ENCODE data around the gene OR4D2.

Gene OR4D2

DNA sequence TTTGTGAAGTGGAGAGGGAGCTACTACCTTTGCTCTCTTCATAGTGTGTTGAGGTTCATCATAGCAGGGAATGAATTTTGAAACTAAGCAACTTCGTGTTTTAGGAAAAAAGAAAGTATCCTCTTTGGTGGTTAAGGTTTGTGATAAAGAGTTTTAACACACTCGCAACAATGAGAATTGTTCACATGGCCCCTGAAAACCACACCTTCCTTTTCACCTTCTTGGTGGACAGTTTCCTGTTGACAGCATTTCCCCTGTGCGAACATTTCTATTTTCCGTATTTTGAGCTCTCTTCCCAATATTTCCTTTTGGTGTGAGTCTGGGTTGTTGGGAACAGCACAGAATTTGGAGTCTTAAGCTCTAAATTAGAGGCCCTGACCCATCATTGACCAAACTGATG lies 3.8 kb downstream of the OR4D2 start:
- Histone ChIP-seq H3K27ac (ENCODE audit: insufficient read depth, low read depth, low read length, poor library complexity, severe bottlenecking) (no peak overlapping the region), H3K9me3 (ENCODE audit: control insufficient read depth, low read length) (no peaks in the 10 kb centered on the region), H3K4me3 (ENCODE audit: insufficient read depth, low read depth, low read length) (no peak overlapping the region), H3K36me3 (ENCODE audit: control insufficient read depth, insufficient read depth, low read length) (no peaks in the 10 kb centered on the region), H3K4me1 (ENCODE audit: control insufficient read depth, insufficient read depth, low read length) (no peaks in the 10 kb centered on the region), H3K27me3 (ENCODE audit: control insufficient read depth, insufficient read depth, low read length, poor library complexity, severe bottlenecking) (peaks cover 17% of the 10 kb centered on the region)
- WGBS, 2 experiments = 72 to 76% methylated on average over 4 of the region's 4 CpGs

DNA sequence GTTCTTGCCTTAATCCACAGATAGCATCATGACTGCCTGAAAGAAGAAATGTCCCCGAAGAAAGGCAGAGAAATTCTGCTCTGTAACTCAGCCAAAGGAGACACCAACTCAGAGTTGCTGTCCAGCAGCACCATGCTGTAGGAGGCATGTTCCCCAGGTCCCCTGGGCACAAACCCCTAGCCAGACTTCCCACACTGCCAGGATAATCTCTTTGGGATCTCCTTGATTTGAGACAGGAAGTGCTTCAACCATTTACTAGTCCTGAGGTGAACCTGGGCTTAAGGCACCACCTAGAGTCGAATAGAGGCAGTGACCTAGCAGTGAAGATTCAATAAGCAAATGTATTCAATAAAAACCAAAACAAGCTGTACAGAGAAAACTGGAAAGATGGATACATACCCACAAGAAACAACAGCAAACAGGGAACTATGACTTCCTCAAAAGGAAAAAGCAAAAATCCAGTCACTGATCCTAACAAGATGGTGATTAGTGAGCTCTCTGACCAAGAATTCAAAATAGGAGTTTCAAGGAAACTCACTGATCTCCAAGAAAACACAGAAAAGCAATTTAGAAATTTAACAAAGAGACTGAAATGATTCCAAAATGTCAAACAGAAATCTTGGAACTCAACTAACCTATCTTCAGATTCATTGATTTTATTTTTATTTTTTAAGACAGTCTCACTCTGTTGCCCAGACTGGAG lies 5.7 kb downstream of the OR4D2 start:
- Histone ChIP-seq H3K36me3 (ENCODE audit: control insufficient read depth, insufficient read depth, low read length) (no peaks in the 10 kb centered on the region), H3K27ac (ENCODE audit: insufficient read depth, low read depth, low read length, poor library complexity, severe bottlenecking) (no peak overlapping the region), H3K4me3 (ENCODE audit: insufficient read depth, low read depth, low read length) (no peak overlapping the region), H3K27me3 (ENCODE audit: control insufficient read depth, insufficient read depth, low read length, poor library complexity, severe bottlenecking) (peaks cover 14% of the 10 kb centered on the region), H3K4me1 (ENCODE audit: control insufficient read depth, insufficient read depth, low read length) (no peaks in the 10 kb centered on the region), H3K9me3 (ENCODE audit: control insufficient read depth, low read length) (no peaks in the 10 kb centered on the region)
- WGBS, 2 experiments = 42 to 44% methylated on average over 2 of the region's 2 CpGs

DNA sequence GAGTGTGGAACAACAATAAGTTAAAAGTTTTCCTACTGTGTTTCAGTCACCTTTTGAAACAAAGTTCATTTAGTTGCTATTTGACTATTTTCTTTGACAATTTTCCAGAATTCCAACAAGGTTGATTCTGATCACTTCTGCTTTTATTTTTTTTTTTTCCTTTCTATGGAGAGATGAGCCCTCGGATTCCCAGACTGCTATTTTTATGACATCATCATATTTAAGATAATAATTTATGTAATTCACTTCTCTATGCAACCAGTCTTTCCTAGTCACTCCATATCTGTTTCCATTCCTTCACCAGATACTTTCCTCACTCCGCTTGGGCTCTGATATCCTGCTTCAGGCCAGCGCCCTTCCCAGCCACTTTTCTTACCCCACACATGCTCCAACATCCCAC lies 8.1 kb downstream of the OR4D2 start:
- 64 to 70% methylated on average over 2 to 3 of the region's 3 CpGs for WGBS, 2 experiments
- Histone ChIP-seq H3K4me3 (ENCODE audit: insufficient read depth, low read depth, low read length) (no peak overlapping the region), H3K27me3 (ENCODE audit: control insufficient read depth, insufficient read depth, low read length, poor library complexity, severe bottlenecking) (peaks cover 4% of the 10 kb centered on the region), H3K36me3 (ENCODE audit: control insufficient read depth, insufficient read depth, low read length) (no peaks in the 10 kb centered on the region), H3K9me3 (ENCODE audit: control insufficient read depth, low read length) (no peaks in the 10 kb centered on the region), H3K4me1 (ENCODE audit: control insufficient read depth, insufficient read depth, low read length) (no peaks in the 10 kb centered on the region), H3K27ac (ENCODE audit: insufficient read depth, low read depth, low read length, poor library complexity, severe bottlenecking) (no peak overlapping the region)

DNA sequence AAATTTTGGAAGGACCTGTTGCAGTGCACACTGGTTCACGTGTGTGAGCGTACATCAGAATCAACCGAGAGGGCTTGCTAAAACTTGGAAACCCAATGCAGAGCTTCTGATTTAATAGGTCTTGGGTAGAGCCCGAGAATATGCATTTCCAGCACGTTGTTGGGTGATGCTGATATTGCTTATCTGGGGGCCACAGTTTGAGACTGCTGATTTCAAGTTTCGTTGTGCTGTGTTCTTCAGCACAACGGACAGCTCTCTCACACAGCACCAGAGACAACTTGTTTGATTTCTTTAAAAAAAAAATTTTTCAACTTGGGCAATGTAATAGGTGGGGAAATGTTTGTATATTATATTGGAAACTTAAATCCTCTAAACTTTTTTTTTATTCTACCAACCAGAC lies 9.4 kb downstream of the OR4D2 start:
- Histone ChIP-seq H3K4me3 (ENCODE audit: insufficient read depth, low read depth, low read length) (no peak overlapping the region), H3K4me1 (ENCODE audit: control insufficient read depth, insufficient read depth, low read length) (no peaks in the 10 kb centered on the region), H3K9me3 (ENCODE audit: control insufficient read depth, low read length) (no peaks in the 10 kb centered on the region), H3K27me3 (ENCODE audit: control insufficient read depth, insufficient read depth, low read length, poor library complexity, severe bottlenecking) (no peaks in the 10 kb centered on the region), H3K36me3 (ENCODE audit: control insufficient read depth, insufficient read depth, low read length) (no peaks in the 10 kb centered on the region), H3K27ac (ENCODE audit: insufficient read depth, low read depth, low read length, poor library complexity, severe bottlenecking) (no peak overlapping the region)
- 47 to 61% methylated on average over 6 to 7 of the region's 7 CpGs for WGBS, 2 experiments

DNA sequence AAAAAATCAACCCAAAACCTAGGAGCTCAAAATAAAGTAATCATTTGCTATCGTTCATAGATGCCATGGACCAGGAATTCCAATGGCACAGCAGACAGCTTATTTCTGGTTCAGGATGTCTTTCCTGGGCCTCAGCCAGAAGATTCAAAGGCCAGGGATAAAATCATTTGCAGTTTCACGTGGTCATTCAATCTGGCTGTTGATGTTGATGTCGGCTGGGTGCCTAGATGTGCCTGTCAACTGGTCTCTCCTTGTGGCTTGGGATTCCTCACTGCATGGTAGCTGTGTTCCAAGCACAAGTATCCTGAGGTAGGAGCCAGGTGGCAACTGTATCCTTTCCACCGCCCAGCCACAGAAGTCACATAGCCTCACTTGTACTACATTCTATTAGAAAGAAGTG lies 15.0 kb downstream of the OR4D2 start:
- Histone ChIP-seq H3K27ac (ENCODE audit: insufficient read depth, low read depth, low read length, poor library complexity, severe bottlenecking) (no peak overlapping the region), H3K27me3 (ENCODE audit: control insufficient read depth, insufficient read depth, low read length, poor library complexity, severe bottlenecking) (no peaks in the 10 kb centered on the region), H3K4me1 (ENCODE audit: control insufficient read depth, insufficient read depth, low read length) (no peaks in the 10 kb centered on the region), H3K9me3 (ENCODE audit: control insufficient read depth, low read length) (no peaks in the 10 kb centered on the region), H3K4me3 (ENCODE audit: insufficient read depth, low read depth, low read length) (no peak overlapping the region), H3K36me3 (ENCODE audit: control insufficient read depth, insufficient read depth, low read length) (no peaks in the 10 kb centered on the region)
- WGBS, 2 experiments = 80 to 94% methylated on average over 4 of the region's 4 CpGs

DNA sequence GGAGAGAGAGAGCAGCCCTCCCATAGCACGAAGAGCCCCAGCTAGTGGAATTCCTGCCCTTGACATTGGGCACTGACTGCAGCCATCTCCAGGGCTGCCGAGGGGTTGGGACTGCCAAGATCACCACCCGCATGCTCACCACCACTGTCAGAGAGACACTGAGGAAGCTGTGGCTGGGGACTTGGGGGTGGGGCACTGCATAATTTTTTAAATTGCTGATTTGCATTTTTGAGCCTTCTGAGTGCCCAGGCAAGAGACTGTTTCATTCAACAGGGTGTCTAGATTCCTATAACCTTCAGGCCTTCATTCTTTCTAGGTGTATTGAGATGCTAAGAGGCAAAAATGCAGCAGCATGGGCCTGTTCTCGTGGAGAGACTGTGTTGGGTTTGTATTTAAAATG lies 16.7 kb downstream of the OR4D2 start:
- H3K36me3 ChIP-seq (ENCODE audit: control insufficient read depth, insufficient read depth, low read length) = no peaks in the 10 kb centered on the region
- no peak overlapping the region for H3K4me3 ChIP-seq (ENCODE audit: insufficient read depth, low read depth, low read length)
- no peaks in the 10 kb centered on the region for H3K4me1 ChIP-seq (ENCODE audit: control insufficient read depth, insufficient read depth, low read length)
- 90 to 95% methylated on average over 4 of the region's 4 CpGs for WGBS, 2 experiments
- H3K27ac ChIP-seq (ENCODE audit: insufficient read depth, low read depth, low read length, poor library complexity, severe bottlenecking) = no peak overlapping the region
- H3K27me3 ChIP-seq (ENCODE audit: control insufficient read depth, insufficient read depth, low read length, poor library complexity, severe bottlenecking) = no peaks in the 10 kb centered on the region
- no peaks in the 10 kb centered on the region for H3K9me3 ChIP-seq (ENCODE audit: control insufficient read depth, low read length)

DNA sequence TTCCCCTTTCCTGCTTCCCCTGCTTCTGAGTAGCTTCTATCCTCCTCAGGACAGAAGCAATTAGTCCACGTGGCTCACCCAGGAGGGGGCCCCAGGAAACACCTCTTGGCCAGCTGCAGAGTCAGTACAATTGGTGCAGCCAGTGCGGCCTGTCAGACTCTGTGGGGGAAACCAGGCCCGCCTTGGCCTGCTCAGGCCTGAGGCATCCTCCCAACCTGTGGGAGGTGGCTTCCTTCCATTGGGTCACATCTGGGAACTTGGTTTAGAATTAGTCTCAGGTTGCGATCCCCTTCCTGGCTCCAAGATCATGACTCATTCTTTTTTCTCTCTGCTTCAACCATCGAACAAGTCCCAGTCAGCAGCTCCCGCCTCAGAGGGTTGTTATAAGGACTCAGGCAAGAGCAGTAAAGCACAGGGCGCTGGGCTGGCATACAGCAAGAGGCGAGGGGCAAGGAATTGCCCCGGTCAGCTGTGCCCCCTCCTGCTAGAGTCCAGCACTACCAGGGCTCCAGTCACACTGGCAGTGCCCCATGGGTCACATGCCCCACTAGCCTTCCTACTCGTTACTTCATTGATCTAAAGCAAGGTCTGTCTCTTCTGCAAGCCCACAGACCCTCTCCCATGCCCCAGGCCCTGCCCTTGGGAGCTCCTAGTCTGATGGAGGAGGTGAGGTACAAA lies 17.7 kb downstream of the OR4D2 start:
- Histone ChIP-seq H3K27ac (ENCODE audit: insufficient read depth, low read depth, low read length, poor library complexity, severe bottlenecking) (no peak overlapping the region), H3K4me1 (ENCODE audit: control insufficient read depth, insufficient read depth, low read length) (no peaks in the 10 kb centered on the region), H3K9me3 (ENCODE audit: control insufficient read depth, low read length) (no peaks in the 10 kb centered on the region), H3K36me3 (ENCODE audit: control insufficient read depth, insufficient read depth, low read length) (no peaks in the 10 kb centered on the region), H3K27me3 (ENCODE audit: control insufficient read depth, insufficient read depth, low read length, poor library complexity, severe bottlenecking) (no peaks in the 10 kb centered on the region), H3K4me3 (ENCODE audit: insufficient read depth, low read depth, low read length) (no peak overlapping the region)
- WGBS, 2 experiments = 65 to 71% methylated on average over 10 of the region's 10 CpGs

DNA sequence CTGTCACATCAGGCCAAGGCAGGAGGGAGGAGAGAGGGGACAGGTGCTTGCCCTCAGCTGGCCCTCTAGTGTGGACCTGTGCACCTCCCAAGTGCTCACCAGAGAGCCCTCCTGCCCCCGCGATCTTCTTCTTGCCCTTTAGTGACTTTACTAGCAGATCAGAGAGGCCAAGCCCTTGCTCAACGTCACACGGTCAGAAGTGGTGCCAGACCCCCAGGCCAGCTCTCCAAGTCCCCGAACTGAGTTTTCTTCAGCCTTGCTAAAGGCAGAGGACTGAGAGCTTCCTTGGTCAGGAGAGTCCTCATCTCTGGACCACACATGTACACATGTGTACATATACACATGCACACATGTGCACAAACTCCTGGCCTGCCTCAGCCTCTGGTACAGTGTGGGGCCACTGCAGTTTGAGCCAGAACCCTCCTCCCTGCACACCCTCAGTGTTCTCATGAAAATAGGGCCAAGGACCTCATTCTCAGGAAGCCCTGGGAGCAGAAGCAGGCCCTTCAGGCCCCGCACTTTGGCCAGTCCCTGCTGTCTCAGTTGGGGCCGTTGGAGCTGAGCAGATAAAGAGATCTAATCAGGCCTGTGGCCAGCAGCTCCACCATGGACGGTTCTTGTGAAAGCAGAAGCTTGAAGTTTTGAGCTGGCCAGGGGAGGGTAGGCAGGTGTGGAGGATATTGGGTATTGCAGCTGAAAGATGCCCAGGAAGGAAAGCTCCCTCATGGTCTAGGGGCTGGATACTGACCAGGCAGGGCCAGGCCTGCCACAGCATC lies 18.4 kb downstream of the OR4D2 start:
- Histone ChIP-seq H3K9me3 (ENCODE audit: control insufficient read depth, low read length) (no peaks in the 10 kb centered on the region), H3K27ac (ENCODE audit: insufficient read depth, low read depth, low read length, poor library complexity, severe bottlenecking) (no peak overlapping the region), H3K27me3 (ENCODE audit: control insufficient read depth, insufficient read depth, low read length, poor library complexity, severe bottlenecking) (no peaks in the 10 kb centered on the region), H3K4me1 (ENCODE audit: control insufficient read depth, insufficient read depth, low read length) (no peaks in the 10 kb centered on the region), H3K36me3 (ENCODE audit: control insufficient read depth, insufficient read depth, low read length) (no peaks in the 10 kb centered on the region), H3K4me3 (ENCODE audit: insufficient read depth, low read depth, low read length) (no peak overlapping the region)
- WGBS, 2 experiments = 92 to 94% methylated on average over 8 of the region's 8 CpGs

DNA sequence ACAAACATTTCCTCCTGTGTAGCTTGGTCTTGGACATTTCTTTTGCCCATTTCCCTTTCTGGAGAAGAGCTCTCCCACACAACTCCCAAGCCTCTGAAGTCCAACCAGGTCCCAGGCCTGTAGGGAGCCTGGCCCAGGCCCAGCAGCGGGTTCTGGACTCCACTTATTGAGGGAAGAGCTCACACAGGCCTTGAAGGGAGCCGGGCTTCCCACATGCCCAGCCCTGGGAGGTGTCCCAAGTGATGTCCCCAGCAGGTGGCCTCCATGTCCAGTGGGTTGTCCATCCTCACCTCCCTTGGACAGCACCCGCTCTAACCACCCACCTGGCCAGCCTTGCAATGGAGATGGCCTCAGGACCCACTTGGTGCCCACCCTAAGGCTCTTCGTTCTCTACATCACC lies 19.8 kb downstream of the OR4D2 start:
- Histone ChIP-seq H3K9me3 (ENCODE audit: control insufficient read depth, low read length) (no peaks in the 10 kb centered on the region), H3K36me3 (ENCODE audit: control insufficient read depth, insufficient read depth, low read length) (no peaks in the 10 kb centered on the region), H3K4me3 (ENCODE audit: insufficient read depth, low read depth, low read length) (no peak overlapping the region), H3K4me1 (ENCODE audit: control insufficient read depth, insufficient read depth, low read length) (no peaks in the 10 kb centered on the region), H3K27ac (ENCODE audit: insufficient read depth, low read depth, low read length, poor library complexity, severe bottlenecking) (no peak overlapping the region), H3K27me3 (ENCODE audit: control insufficient read depth, insufficient read depth, low read length, poor library complexity, severe bottlenecking) (no peaks in the 10 kb centered on the region)
- 92 to 94% methylated on average over 4 of the region's 4 CpGs for WGBS, 2 experiments

DNA sequence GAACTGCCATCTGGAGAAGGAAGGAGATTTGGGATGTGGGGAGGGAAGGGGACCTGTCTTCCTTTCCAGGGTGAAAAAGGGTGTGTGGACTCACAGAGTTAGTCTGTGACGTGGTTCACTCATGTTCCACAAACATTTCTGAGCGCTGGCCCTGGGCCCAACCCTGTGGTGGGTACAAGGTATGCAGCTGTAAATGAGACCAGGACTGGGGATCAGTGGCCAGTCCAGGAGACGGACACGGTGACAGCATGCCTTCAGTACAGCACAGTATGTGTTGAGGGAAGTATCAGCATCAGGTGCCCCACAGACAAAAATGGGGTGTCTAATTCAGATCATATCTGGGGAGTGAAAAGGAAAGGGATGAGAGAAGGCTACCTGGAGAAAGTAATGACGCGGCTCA lies 20.3 kb downstream of the OR4D2 start:
- Histone ChIP-seq H3K27me3 (ENCODE audit: control insufficient read depth, insufficient read depth, low read length, poor library complexity, severe bottlenecking) (no peaks in the 10 kb centered on the region), H3K4me3 (ENCODE audit: insufficient read depth, low read depth, low read length) (no peak overlapping the region), H3K27ac (ENCODE audit: insufficient read depth, low read depth, low read length, poor library complexity, severe bottlenecking) (no peak overlapping the region), H3K36me3 (ENCODE audit: control insufficient read depth, insufficient read depth, low read length) (no peaks in the 10 kb centered on the region), H3K9me3 (ENCODE audit: control insufficient read depth, low read length) (no peaks in the 10 kb centered on the region), H3K4me1 (ENCODE audit: control insufficient read depth, insufficient read depth, low read length) (no peaks in the 10 kb centered on the region)
- 95 to 96% methylated on average over 6 of the region's 6 CpGs for WGBS, 2 experiments
